H9 (cell line): Measurements from ENCODE around the gene NXNL2. TPM values are rescaled to one million over a fixed set of nuclear protein-coding genes. Genes with fewer than 3 reads are reported as not detected.
A peak's percentile ranks its signal among the peaks of the same experiment; 100 is the strongest.

Source experiments
- DNase-seq: peaks from one replicate; pipeline ENCODE4 v3.0.0-alpha.2; 2017
- H2AFZ ChIP-seq: one replicate; pipeline ENCODE4 v1.6.1; 2013; ENCODE audit warnings: mild to moderate bottlenecking, low read length, control low read depth, moderate library complexity
- H2AK5ac ChIP-seq: 2 replicates; pipeline ENCODE4 v1.6.1; 2013; ENCODE audit warnings: low read length, control low read depth, mixed read lengths; ENCODE audit not compliant: insufficient read length
- H2BK120ac ChIP-seq: one replicate; pipeline ENCODE4 v1.6.1; 2013; ENCODE audit warnings: low read depth, mild to moderate bottlenecking, low read length, control low read depth, inconsistent platforms; ENCODE audit not compliant: poor library complexity, severe bottlenecking
- H2BK12ac ChIP-seq: 2 replicates; pipeline ENCODE4 v1.6.1; 2013; ENCODE audit warnings: low read length, control low read depth, mixed read lengths, low read depth; ENCODE audit not compliant: insufficient read length
- H2BK15ac ChIP-seq: 2 replicates; pipeline ENCODE4 v1.6.1; 2013; ENCODE audit warnings: low read depth, low read length, control low read depth
- H2BK20ac ChIP-seq: one replicate; pipeline ENCODE4 v1.6.1; 2013; ENCODE audit warnings: low read depth, mild to moderate bottlenecking, low read length, control low read depth, inconsistent platforms; ENCODE audit not compliant: poor library complexity, severe bottlenecking
- H2BK5ac ChIP-seq: 2 replicates; pipeline ENCODE4 v1.6.1; 2013; ENCODE audit warnings: low read length, control low read depth, mixed read lengths; ENCODE audit not compliant: insufficient read length
- H3K14ac ChIP-seq: 2 replicates; pipeline ENCODE4 v1.6.1; 2013; ENCODE audit warnings: low read length, control low read depth; ENCODE audit not compliant: insufficient read depth
- H3K18ac ChIP-seq: 2 replicates; pipeline ENCODE4 v1.6.1; 2013; ENCODE audit warnings: low read depth, mild to moderate bottlenecking, mixed read lengths, low read length, control low read depth; ENCODE audit not compliant: insufficient read length
- H3K23ac ChIP-seq: 2 replicates; pipeline ENCODE4 v1.6.1; 2013; ENCODE audit warnings: low read length, control low read depth, mixed read lengths, low read depth; ENCODE audit not compliant: insufficient read length
- H3K23me2 ChIP-seq: 2 replicates; pipeline ENCODE4 v1.6.1; 2013; ENCODE audit warnings: low read depth, mild to moderate bottlenecking, mixed read lengths, low read length, control low read depth; ENCODE audit not compliant: insufficient read length, poor library complexity, severe bottlenecking
- H3K27ac ChIP-seq: 2 replicates; pipeline ENCODE4 v1.5.1; 2013; ENCODE audit warnings: low read length, control low read depth, mixed read lengths, low read depth; ENCODE audit not compliant: insufficient read length
- H3K27me3 ChIP-seq: 2 replicates; pipeline ENCODE4 v1.6.1; 2013; ENCODE audit warnings: low read length, control low read depth, inconsistent platforms; ENCODE audit not compliant: insufficient read depth
- H3K4ac ChIP-seq: 2 replicates; pipeline ENCODE4 v1.6.1; 2013; ENCODE audit warnings: low read depth, mild to moderate bottlenecking, control low read depth, inconsistent platforms, low read length, moderate library complexity
- H3K4me1 ChIP-seq: 2 replicates; pipeline ENCODE4 v1.6.1; 2013; ENCODE audit warnings: low read length, control low read depth, inconsistent platforms; ENCODE audit not compliant: insufficient read depth
- H3K4me2 ChIP-seq: 2 replicates; pipeline ENCODE4 v1.6.1; 2013; ENCODE audit warnings: low read length, control low read depth, mixed read lengths; ENCODE audit not compliant: insufficient read length, insufficient read depth
- H3K56ac ChIP-seq: 2 replicates; pipeline ENCODE4 v1.6.1; 2013; ENCODE audit warnings: low read depth, mild to moderate bottlenecking, mixed read lengths, low read length, control low read depth; ENCODE audit not compliant: insufficient read length
- H3K79me1 ChIP-seq: 2 replicates; pipeline ENCODE4 v1.6.1; 2013; ENCODE audit warnings: low read depth, mild to moderate bottlenecking, moderate library complexity, low read length, control low read depth, inconsistent platforms; ENCODE audit not compliant: insufficient read depth, poor library complexity, severe bottlenecking
- H3K79me2 ChIP-seq: 2 replicates; pipeline ENCODE4 v1.6.1; 2013; ENCODE audit warnings: low read length, control low read depth, inconsistent platforms; ENCODE audit not compliant: insufficient read depth
- H3K9ac ChIP-seq: 2 replicates; pipeline ENCODE4 v1.6.1; 2013; ENCODE audit warnings: low read length, control low read depth, mixed read lengths; ENCODE audit not compliant: insufficient read length; ENCODE audit errors: extremely low read depth
- H3K9me3 ChIP-seq: one replicate; pipeline ENCODE4 v1.6.1; 2013; ENCODE audit warnings: low read depth, low read length, inconsistent platforms; ENCODE audit not compliant: control insufficient read depth
- H3T11ph ChIP-seq: one replicate; pipeline ENCODE4 v1.6.1; 2013; ENCODE audit warnings: mild to moderate bottlenecking, low read length, control low read depth, inconsistent platforms
- H4K20me1 ChIP-seq: one replicate; pipeline ENCODE4 v1.6.1; 2013; ENCODE audit not compliant: control insufficient read depth, insufficient read length, insufficient read depth
- H4K5ac ChIP-seq: 2 replicates; pipeline ENCODE4 v1.6.1; 2013; ENCODE audit warnings: low read depth, mild to moderate bottlenecking, mixed read lengths, low read length, control low read depth; ENCODE audit not compliant: insufficient read length
- H4K8ac ChIP-seq: replicated peaks from 2 replicates; pipeline ENCODE4 v1.6.1; 2013; ENCODE audit warnings: low read length, control low read depth, mixed read lengths, low read depth; ENCODE audit not compliant: insufficient read length
- H4K91ac ChIP-seq: 2 replicates; pipeline ENCODE4 v1.6.1; 2013; ENCODE audit warnings: low read depth, mild to moderate bottlenecking, moderate library complexity, mixed read lengths, low read length, control low read depth; ENCODE audit not compliant: insufficient read length
- H3K27ac Mint-ChIP-seq, 3 experiments: 2 replicates in 2 of 3; 3 replicates in 1 of 3; pipeline ENCODE4 v1.8.0; 2020 to 2021; ENCODE audit warnings: mixed read lengths in 3 of 3, mild to moderate bottlenecking in 1 of 3, moderate library complexity in 1 of 3
- H3K27me3 Mint-ChIP-seq: 2 replicates; pipeline ENCODE4 v1.8.0; 2021; ENCODE audit warnings: low read depth, mild to moderate bottlenecking, moderate library complexity, mixed read lengths
- H3K36me3 Mint-ChIP-seq, 3 experiments: 2 replicates in 2 of 3; 3 replicates in 1 of 3; pipeline ENCODE4 v1.8.0; 2020 to 2021; ENCODE audit warnings: low read depth in 3 of 3, mixed read lengths in 3 of 3; ENCODE audit not compliant: insufficient read depth in 1 of 3
- H3K4me1 Mint-ChIP-seq, 2 experiments: 2 replicates each; pipeline ENCODE4 v1.8.0; 2020; ENCODE audit warnings: mixed read lengths in 2 of 2
- H3K4me3 Mint-ChIP-seq, 2 experiments: 2 replicates in 1 of 2; 3 replicates in 1 of 2; pipeline ENCODE4 v1.8.0; 2020 to 2021; ENCODE audit warnings: mild to moderate bottlenecking in 2 of 2, mixed read lengths in 2 of 2, moderate library complexity in 1 of 2
- H3K9me3 Mint-ChIP-seq, 2 experiments: 2 replicates in 1 of 2; 3 replicates in 1 of 2; pipeline ENCODE4 v1.8.0; 2020; ENCODE audit warnings: mild to moderate bottlenecking in 2 of 2, mixed read lengths in 2 of 2, moderate library complexity in 1 of 2
- WGBS: extraction: QIAGEN DNeasy Blood & Tissue Kit; methylation state at CpG from one replicate; pipeline ENCODE4 v1.1.7; 2013; ENCODE audit warnings: missing lambda C conversion rate, low lambda C conversion rate, mixed read lengths; ENCODE audit not compliant: insufficient read length; ENCODE audit errors: extremely low coverage; 5-methylcytosine and 5-hydroxymethylcytosine counted together
- total RNA-seq: library from RNA; stranded (reverse); gene quantifications from 2 replicates; pipeline ENCODE4 v1.2.1, GENCODE V29; 2021
- TF ChIP-seq, protein P1 (sequence below): fragments of 200-600 bp; sonication (generic); conservative IDR thresholded peaks from 3 replicates; pipeline ENCODE4 v1.8.0; 2021; ENCODE audit warnings: antibody characterized with exemption, mild to moderate bottlenecking

Gene NXNL2
- total RNA-seq, 1 experiment from 2014 or later: 0.57 TPM

- Histone ChIP-seq H3K27ac (no peak overlapping the region), H4K91ac (no peak overlapping the region), H3K79me1 (no peaks in the 10 kb centered on the region), H4K8ac (no peak overlapping the region), H2BK120ac (no peak overlapping the region), H3K14ac (no peak overlapping the region), H2AK5ac (no peak overlapping the region), H3K4me1 (no peaks in the 10 kb centered on the region), H3K23me2 (no peaks in the 10 kb centered on the region), H3T11ph (no peak overlapping the region), H3K56ac (no peak overlapping the region), H3K23ac (no peak overlapping the region), H3K9ac (no peak overlapping the region), H3K4me2 (no peak overlapping the region), H2BK15ac (no peak overlapping the region), H2BK20ac (no peak overlapping the region), H3K4ac (no peak overlapping the region), H2AFZ (no peak overlapping the region), H3K18ac (no peak overlapping the region), H4K20me1 (no peaks in the 10 kb centered on the region), H3K79me2 (no peaks in the 10 kb centered on the region), H2BK12ac (no peak overlapping the region), H2BK5ac (no peak overlapping the region), H3K9me3 (no peaks in the 10 kb centered on the region), H3K27me3 (no peaks in the 10 kb centered on the region), H4K5ac (no peak overlapping the region)
- WGBS: no CpG with 5 or more reads among the region's 14 CpGs
- peaks cover 0 to 5% of the 10 kb centered on the region in 2 experiments; a peak in 3 of 5 replicates for H3K9me3 Mint-ChIP-seq
- peaks cover 0 to 2% (median 0%) of the 10 kb centered on the region in 3 experiments; a peak in 1 of 7 replicates for H3K36me3 Mint-ChIP-seq
- H3K4me3 Mint-ChIP-seq: no peak overlapping the region
- H3K27me3 Mint-ChIP-seq: no peaks in the 10 kb centered on the region; the same call in 1 of the 2 replicates
- H3K4me1 Mint-ChIP-seq: peaks cover 2 to 6% of the 10 kb centered on the region in 2 experiments
- TF ChIP-seq, protein P1, sequence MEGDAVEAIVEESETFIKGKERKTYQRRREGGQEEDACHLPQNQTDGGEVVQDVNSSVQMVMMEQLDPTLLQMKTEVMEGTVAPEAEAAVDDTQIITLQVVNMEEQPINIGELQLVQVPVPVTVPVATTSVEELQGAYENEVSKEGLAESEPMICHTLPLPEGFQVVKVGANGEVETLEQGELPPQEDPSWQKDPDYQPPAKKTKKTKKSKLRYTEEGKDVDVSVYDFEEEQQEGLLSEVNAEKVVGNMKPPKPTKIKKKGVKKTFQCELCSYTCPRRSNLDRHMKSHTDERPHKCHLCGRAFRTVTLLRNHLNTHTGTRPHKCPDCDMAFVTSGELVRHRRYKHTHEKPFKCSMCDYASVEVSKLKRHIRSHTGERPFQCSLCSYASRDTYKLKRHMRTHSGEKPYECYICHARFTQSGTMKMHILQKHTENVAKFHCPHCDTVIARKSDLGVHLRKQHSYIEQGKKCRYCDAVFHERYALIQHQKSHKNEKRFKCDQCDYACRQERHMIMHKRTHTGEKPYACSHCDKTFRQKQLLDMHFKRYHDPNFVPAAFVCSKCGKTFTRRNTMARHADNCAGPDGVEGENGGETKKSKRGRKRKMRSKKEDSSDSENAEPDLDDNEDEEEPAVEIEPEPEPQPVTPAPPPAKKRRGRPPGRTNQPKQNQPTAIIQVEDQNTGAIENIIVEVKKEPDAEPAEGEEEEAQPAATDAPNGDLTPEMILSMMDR: peak; percentile 71
- peak overlapping the region in 1 of 3 experiments; percentile 73; a peak in 2 of 7 replicates for H3K27ac Mint-ChIP-seq
- peak; percentile 79 for DNase-seq
These were observed 55.7 kb downstream of the NXNL2 start for GRCh38 chr9:88590558-88591146.
